HG03095 (cell line): ENCODE results near the gene CCP110.
"Not testable (repeated sequence)": the region's sequence is repeated elsewhere in the genome, so short reads cannot be mapped to it uniquely, and the experiment has no call there.

ENCODE experiments used
- ATAC-seq: cut with Tn5 transposase; IDR thresholded peaks from one replicate; pipeline ENCODE4 v1.9.1; 2021; ENCODE audit warnings: moderate library complexity; ENCODE audit not compliant: unreplicated experiment

Gene CCP110

DNA sequence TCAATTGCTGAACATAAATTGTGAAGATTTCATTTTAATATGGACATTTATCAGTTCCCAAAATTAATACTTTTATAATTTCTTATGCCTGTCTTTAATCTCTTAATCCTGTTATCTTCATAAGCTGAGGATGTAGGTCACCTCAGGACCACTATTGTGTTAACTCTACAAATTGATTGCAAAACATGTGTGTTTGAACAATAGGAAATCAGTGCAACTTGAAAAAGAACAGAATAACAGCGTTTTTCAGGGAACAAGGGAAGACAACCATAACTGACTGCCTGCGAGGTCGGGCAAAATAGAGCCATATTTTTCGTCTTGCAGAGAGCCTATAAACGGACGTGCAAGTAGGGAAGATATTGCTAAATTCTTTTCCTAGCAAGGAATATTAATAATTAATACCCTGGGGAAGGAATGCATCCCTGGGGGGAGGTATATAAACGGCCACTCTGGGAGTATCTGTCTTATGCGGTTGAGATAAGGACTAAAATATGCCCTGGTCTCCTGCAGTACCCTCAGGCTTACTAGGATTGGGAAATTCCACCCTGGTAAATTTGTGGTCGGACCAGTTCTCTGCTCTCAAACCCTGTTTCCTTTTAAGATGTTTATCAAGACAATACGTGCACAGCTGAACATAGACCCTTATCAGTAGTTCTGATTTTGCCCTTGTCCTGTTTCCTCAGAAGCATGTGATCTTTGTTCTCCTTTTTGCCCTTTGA lies 19.7 kb downstream of the CCP110 start:
- ATAC-seq: not testable (repeated sequence)

DNA sequence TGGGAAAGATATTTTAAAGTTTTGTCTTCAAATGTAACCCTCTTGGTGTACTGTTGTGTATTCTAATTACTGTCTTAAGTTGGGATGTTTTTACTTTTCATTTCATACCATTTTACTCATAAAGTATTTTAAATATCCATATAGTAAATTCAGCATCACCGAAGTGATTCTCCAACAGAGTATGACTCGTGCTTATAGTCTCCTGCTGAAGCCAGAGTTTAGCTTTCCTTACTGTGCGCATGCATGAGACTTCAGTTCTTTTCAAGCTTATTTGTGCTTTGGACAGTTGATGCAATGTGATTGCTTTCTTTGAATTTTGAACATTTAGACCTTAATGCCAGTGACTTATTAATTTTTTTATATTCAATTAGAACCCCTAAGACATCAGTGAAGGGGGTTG lies 24.4 kb downstream of the CCP110 start:
- no peak for ATAC-seq

- ATAC-seq: no peak
These were observed 25.9 kb downstream of the CCP110 start for GRCh38 chr16:19549673-19550072.

DNA sequence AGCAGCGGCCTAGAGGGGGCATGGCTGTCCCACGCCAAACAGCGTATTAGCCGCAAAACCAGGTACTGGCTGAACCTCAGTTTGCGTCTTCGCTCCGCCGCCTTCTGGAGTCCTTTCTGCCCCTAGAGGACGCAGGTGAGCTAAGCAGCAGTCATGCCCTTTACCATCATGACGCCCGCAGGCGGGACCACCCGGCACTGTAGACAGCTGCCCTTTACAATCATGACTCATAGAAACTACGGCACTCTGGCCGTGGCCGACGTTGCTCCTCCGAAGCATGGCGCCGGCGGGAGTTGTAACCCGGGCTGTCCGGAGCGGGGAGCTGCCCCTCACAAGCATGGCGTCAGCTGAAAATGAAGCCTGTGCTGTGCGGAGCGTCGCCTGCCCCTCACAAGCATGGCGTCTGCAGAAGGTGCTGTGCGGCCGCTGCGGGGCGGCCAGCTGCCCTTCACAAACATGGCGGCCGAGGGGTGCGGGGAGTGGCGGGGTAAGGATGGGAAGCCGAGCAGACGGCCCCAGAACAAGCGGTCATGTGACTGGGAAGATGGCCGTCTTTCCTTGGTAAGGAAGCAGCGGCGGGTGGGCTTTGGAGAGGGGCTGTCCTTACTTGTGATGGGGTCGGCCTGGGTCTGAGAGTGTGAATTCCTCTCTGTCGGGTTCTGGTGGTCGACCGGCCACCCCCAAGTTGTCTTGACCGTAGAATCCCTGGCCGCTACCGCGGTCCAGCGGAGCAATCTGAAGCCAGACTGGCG lies 31.6 kb downstream of the CCP110 start, which contains the start of gene VPS35L:
TSS of gene VPS35L (plus strand) at position 518 of the 752 bp plus-strand sequence. CDS start at position 545, 27 bp downstream.
- peak; percentile 96 for ATAC-seq

DNA sequence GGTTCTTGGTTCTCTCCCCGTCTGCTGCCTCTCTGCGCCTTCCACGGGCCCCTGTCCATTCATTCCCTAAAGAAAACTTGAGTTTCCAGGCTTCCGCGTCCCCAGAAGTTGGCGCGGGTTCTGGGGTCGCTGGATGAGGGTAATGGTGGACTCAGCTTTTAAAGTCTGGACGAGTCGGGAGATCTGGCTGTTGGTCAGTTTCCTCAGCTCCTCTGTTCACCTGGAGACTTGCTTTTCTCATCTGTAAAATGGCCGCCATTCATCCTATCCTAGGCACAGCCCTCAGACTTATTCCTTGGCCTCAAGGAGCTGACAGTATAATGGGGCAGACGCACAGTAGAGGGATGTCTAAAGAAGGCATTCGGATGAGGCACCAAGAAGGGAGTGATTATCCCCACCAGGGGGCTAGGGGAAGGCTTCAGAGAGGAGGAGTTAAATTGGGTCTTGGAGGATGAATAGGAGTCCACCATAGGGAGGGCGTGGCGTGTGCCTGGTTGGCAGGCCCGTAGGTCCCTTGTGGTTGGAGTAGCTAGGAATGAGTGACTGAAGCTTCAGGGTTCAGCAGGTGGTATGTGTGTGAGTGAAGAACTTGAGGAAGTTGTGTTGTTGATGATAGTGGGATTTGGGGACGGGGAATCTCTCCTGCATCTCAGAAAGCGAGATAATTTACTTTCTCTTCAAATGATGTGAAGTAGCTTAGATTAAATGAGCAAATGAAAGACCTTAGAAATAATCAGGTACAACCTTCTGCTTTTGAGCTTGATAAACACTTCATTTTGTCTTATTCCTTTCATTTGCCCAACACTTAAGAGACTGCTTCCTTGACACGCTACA lies 32.4 kb downstream of the CCP110 start:
- no peak for ATAC-seq

DNA sequence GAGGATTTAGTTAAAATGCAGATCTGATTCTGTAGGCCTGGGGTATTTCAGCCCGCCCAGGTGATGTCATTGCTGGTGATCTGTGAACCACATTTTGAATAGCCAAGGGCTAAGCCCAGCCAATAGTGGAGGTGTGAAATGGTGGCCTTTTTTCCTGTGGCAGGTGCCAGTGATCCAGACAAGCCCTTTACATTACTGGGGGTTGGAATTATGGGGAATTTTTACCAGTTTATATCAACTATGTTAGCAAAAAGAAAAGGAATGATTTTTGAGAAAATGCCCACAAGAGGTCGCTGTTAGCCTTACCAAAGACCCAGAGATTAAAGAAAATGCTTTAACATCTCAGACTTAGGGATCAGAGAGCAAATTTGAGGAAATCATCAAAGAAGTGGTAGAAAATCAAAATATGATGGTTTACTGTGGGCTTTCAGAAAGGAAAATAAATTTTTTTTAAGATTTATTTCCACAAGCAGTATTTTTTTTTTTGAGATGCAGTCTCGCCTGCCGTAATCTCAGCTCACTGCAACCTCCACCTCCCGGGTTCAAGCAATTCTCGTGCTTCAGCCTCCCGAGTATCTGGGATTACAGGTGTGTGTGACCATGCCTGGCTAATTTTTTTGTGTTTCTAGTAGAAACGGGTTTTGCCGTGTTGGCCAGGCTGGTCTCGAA lies 35.6 kb downstream of the CCP110 start:
- no peak for ATAC-seq

GRCh38 chr16:19560078-19560477 lies 36.3 kb downstream of the CCP110 start:
- no peak for ATAC-seq

DNA sequence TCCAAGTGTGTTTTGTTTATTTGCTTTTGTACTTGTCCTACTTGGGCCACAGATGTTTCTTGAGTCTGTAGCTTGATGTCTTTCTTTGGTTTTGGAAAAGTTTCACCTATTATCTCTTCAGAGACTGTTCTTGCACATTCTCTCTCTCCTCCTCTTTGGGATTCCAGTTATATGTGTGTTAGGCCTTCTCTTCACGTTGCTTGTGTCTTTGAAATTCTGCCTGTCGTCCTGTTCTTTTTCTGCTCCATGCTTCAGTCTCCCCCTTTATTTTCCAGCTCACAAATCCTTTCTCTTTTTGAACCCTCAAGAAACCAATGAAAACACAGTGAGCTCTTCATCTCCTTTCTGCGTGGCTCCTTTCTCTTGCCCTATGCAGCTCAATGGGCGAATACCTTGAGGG lies 39.6 kb downstream of the CCP110 start:
- ATAC-seq: no peak

DNA sequence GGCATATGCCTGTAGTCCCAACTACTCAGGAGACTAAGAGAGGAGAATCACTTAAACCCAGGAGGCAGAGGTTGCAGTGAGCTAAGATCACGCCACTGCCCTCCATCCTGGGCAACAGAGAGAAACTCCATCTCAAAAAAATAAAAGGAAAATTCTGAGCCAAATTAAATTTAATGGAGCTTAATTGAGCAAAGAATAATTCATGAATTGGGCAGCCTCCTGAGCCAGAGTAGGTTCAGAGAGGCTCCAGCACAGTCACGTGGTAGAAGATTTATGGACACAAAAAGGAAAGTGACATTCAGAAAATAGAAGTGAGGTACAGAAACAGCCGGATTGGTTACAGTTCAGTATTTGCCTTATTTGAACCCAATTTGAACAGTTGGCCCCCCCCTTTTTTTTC lies 42.6 kb downstream of the CCP110 start:
- no peak for ATAC-seq

DNA sequence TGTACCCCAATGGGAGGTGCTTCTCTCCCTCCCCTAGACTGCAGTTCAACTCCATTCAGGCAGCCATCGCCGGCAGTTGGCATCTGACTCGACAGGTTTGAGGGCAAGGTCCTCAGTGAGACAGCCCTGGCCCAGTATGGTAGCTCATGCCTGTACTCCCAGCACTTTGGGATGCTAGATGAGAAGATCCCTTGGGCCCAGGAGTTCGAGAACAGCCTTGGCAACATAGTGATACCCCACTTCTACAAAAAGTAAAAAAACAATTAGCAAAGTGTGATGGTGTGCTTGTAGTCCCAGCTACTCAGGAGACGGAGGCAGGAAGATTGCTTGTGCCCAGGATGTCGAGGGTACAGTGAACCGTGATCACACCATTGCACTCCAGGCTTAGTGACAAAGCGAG lies 43.8 kb downstream of the CCP110 start:
- ATAC-seq: no peak

DNA sequence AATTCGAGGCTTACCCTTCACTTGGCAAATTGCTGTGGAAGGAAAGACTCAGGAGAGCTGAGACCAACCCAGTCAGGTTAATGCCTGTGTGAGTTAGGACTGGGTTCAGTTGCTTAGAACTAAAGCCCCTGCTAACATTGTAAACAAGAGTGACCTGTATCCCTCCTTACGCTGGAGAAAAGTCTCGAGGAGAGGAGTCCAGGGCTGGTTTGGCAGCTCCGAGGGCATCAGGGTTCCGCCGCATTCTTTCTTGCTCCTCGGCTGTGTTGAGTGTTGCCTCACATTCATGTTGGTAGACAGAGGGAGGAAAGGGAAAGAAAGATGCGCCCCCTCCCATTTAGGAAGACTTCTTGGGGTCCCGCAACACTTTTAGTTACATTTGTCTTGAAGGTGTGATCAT lies 50.3 kb downstream of the CCP110 start:
- no peak for ATAC-seq

DNA sequence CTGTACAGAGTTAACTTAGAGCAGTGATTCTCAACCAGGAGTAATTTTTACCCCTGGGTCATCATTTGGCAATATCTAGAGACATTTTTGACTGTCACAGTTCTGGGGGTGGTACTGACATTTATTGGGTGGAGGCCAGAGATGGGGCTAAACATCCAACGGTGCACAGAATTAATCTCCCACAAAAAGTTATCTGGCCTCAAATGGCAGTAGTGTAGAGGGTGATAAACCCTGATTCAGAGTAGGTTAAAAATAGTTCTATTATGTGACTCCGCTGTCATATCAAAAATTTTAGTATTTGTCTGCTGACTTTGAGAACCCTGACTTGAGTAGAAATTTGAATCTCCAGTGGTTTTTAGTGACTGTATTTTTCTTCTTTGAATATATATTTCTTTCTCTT lies 50.9 kb downstream of the CCP110 start:
- ATAC-seq: no peak

- no peak for ATAC-seq
These were observed 54.7 kb downstream of the CCP110 start for GRCh38 chr16:19578378-19578971.

- no peak for ATAC-seq
These were observed 58.5 kb downstream of the CCP110 start for GRCh38 chr16:19582050-19582831.

- no peak for ATAC-seq
These were observed 60.0 kb downstream of the CCP110 start for GRCh38 chr16:19583665-19584300.

- ATAC-seq: no peak
These were observed 64.9 kb downstream of the CCP110 start for GRCh38 chr16:19588661-19589060.

GRCh38 chr16:19589106-19589505 lies 65.4 kb downstream of the CCP110 start:
- ATAC-seq: no peak

- ATAC-seq: no peak
These were observed 66.1 kb downstream of the CCP110 start for GRCh38 chr16:19589771-19590302.
